ENCODE results near the gene CAMK4. TPM values are rescaled to one million over a fixed set of nuclear protein-coding genes. Genes with fewer than 3 reads are reported as not detected.

CAMK4 gene
- total RNA-seq, 4 donors from 2014 or later = 0.26 to 33.9 (median 2.0) TPM

DNA sequence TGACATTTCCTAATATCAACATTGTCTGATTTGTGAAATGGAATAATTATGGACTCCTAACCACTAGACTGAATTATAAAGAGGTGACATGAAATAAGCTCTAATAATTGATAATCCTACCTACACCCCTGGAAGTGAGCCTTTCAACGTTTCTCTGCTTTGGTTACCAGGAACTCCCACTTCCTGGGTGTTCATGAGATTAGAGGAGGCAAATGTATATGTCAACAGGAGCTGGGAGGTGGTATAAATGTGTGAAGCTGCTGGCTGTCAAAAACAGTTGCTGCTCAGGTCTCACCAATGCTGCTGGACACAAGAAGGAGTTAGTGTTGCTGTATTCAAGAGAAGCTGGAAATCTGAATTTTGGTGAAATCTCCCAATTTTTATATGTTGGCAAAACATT is 96.8 kb downstream of the CAMK4 start:
- TF ChIP-seq POLR2A (IDR thresholded peaks at IDR 0.05) = no peak
- TF ChIP-seq, protein P1, sequence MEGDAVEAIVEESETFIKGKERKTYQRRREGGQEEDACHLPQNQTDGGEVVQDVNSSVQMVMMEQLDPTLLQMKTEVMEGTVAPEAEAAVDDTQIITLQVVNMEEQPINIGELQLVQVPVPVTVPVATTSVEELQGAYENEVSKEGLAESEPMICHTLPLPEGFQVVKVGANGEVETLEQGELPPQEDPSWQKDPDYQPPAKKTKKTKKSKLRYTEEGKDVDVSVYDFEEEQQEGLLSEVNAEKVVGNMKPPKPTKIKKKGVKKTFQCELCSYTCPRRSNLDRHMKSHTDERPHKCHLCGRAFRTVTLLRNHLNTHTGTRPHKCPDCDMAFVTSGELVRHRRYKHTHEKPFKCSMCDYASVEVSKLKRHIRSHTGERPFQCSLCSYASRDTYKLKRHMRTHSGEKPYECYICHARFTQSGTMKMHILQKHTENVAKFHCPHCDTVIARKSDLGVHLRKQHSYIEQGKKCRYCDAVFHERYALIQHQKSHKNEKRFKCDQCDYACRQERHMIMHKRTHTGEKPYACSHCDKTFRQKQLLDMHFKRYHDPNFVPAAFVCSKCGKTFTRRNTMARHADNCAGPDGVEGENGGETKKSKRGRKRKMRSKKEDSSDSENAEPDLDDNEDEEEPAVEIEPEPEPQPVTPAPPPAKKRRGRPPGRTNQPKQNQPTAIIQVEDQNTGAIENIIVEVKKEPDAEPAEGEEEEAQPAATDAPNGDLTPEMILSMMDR (IDR thresholded peaks at IDR 0.05) = no peak
- intact Hi-C loops (cut with DNase I; ENCODE audit: low total_unique reads) = no loop called here
- DNase-seq = no peak

DNA sequence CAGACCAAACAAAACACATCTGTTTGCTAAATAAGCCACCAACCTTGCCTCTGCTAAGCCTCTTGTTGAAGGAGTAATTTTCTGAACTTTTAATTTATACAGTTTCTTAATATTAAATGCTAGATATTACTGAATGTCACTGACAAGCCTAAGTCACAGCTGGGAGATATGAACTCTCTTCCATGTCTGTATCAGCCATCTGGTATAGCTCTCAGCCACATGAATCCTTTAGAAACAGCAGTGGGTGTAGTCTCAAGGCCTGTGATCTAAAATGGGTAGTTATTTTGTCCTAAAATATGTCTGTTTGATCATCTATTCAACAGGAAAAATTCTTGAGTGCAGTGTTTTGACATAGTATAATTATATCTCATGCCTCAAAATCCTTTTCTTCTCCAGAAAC is 97.2 kb downstream of the CAMK4 start:
- intact Hi-C loops (cut with DNase I; ENCODE audit: low total_unique reads) = no loop called here
- no peak overlapping the region for H3K4me3 ChIP-seq
- no peak for TF ChIP-seq POLR2A (IDR thresholded peaks at IDR 0.05)
- TF ChIP-seq, protein P1 (IDR thresholded peaks at IDR 0.05) = no peak

More for the DNA sequence above, 96.8 kb downstream of the CAMK4 start:
- Histone ChIP-seq H3K27ac (no peak overlapping the region), H3K36me3 (no peaks in the 10 kb centered on the region), H3K27me3 (no peaks in the 10 kb centered on the region), H3K9me3 (no peaks in the 10 kb centered on the region), H3K4me3 (no peak overlapping the region), H3K4me1 (no peaks in the 10 kb centered on the region)

GRCh38 chr5:111326551-111326950 is 102.4 kb downstream of the CAMK4 start:
- Histone ChIP-seq H3K4me1 (no peaks in the 10 kb centered on the region), H3K27me3 (no peaks in the 10 kb centered on the region), H3K27ac (no peak overlapping the region), H3K9me3 (no peaks in the 10 kb centered on the region), H3K36me3 (no peaks in the 10 kb centered on the region), H3K4me3 (no peak overlapping the region)
- TF ChIP-seq POLR2A (IDR thresholded peaks at IDR 0.05) = no peak
- TF ChIP-seq, protein P1 (IDR thresholded peaks at IDR 0.05) = no peak
- DNase-seq = no peak
- intact Hi-C loops (cut with DNase I; ENCODE audit: low total_unique reads) = no loop called here

More for the DNA sequence above, 97.2 kb downstream of the CAMK4 start:
- Histone ChIP-seq H3K27me3 (no peaks in the 10 kb centered on the region), H3K9me3 (no peaks in the 10 kb centered on the region), H3K4me1 (no peaks in the 10 kb centered on the region), H3K27ac (no peak overlapping the region), H3K36me3 (no peaks in the 10 kb centered on the region)
- DNase-seq = no peak

DNA sequence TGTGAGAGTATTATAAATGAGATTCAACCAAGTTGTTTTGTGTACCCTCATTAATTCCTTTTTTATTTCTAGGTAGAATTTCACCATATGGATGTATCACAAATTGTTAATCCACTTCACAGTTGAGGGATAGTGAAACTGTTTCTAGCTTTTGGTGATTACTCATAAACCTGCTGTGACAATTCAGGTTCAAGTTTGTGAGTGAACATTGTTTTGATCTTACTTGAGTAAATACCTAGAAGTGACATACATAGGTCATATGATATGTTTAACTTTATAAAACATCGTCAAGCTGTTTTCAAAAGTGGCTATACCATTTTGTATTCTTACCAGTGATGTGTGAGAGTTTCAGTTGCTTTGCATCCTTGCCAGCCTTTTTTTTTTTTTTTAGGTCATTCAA is 112.9 kb downstream of the CAMK4 start:
- DNase-seq = no peak
- Histone ChIP-seq H3K4me1 (no peaks in the 10 kb centered on the region), H3K36me3 (no peaks in the 10 kb centered on the region), H3K9me3 (no peaks in the 10 kb centered on the region), H3K4me3 (no peak overlapping the region), H3K27me3 (no peaks in the 10 kb centered on the region), H3K27ac (no peak overlapping the region)
- TF ChIP-seq, protein P1 (IDR thresholded peaks at IDR 0.05) = no peak
- no peak for TF ChIP-seq POLR2A (IDR thresholded peaks at IDR 0.05)
- intact Hi-C loops (cut with DNase I; ENCODE audit: low total_unique reads) = no loop called here

DNA sequence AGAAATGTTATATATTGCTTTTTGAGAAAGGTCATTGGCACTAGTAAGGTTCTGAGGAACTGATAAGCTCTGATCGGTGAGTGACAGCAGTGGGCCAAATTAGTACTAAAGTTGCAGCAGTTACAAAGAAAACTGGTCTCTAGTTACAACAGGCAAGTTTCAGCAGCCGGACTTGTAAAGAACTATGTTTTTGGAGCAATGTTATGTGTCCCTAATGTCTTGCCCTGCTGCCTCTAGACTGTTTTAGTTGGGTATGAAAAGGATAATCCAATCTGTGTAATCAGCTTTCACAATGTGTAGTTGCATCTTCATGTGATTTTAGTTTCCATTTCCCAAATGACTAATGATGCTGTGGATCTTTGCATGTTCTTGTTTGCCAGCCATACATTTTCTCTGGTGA is 113.5 kb downstream of the CAMK4 start:
- Histone ChIP-seq H3K27me3 (no peaks in the 10 kb centered on the region), H3K4me3 (no peak overlapping the region), H3K4me1 (no peaks in the 10 kb centered on the region), H3K9me3 (no peaks in the 10 kb centered on the region), H3K36me3 (no peaks in the 10 kb centered on the region), H3K27ac (no peak overlapping the region)
- no peak for DNase-seq
- intact Hi-C loops (cut with DNase I; ENCODE audit: low total_unique reads) = no loop called here
- TF ChIP-seq POLR2A (IDR thresholded peaks at IDR 0.05) = no peak
- TF ChIP-seq, protein P1 (IDR thresholded peaks at IDR 0.05) = no peak

All from uterus (tissue), 4 donors.